Measurements from ENCODE around the gene CORIN. TPM values are rescaled to one million over a fixed set of nuclear protein-coding genes. Genes with fewer than 3 reads are reported as not detected.
A peak's percentile ranks its signal among the peaks of the same experiment; 100 is the strongest.

CORIN gene
- total RNA-seq, 1 experiment from 2014 or later, result 0.05 TPM

DNA sequence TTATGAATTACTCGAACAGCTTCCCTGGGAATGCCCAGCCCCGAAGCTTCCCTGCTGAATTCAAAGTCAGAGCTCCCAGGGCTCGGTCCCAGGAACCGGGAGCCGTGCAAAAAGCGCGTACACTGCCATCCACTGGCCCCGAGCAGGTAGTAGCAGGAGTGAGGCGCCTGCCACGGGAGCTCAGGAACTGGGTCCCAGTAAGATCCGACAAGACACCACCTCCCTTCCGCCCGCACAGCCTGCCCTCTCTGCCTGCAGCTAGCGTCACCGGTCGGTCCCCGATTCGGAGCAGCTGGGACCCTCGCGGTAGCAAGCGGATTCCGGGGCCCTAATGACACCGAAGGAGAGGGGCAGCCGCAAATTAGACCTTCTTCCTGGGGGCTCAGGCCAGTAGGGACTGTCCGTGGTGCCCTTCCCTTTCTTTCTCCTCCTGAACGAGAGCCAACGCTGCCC lies 1.2 kb downstream of the CORIN start:
- DNase-seq (ENCODE audit: low read depth), result peak; percentile 82

DNA sequence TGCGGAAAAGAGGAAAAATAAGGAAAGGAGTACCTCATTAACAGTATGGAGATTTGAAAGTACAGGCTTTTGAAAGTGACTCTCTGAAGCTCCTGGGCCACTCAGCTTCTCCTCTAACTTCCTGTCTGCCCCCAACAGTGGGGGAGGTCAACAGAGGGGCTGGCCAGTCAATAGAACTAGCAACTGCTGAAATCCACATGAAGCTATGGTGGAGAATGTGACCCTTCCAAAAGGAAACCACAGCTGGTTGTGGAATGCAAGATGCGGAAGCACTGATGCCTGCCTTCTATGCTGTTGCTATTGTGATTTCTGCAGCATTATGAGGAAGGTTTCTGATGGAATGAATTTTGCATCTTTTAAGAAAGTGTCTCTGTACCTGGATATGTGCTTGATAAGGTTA lies 2.4 kb downstream of the CORIN start:
- DNase-seq (ENCODE audit: low read depth), result no peak

DNA sequence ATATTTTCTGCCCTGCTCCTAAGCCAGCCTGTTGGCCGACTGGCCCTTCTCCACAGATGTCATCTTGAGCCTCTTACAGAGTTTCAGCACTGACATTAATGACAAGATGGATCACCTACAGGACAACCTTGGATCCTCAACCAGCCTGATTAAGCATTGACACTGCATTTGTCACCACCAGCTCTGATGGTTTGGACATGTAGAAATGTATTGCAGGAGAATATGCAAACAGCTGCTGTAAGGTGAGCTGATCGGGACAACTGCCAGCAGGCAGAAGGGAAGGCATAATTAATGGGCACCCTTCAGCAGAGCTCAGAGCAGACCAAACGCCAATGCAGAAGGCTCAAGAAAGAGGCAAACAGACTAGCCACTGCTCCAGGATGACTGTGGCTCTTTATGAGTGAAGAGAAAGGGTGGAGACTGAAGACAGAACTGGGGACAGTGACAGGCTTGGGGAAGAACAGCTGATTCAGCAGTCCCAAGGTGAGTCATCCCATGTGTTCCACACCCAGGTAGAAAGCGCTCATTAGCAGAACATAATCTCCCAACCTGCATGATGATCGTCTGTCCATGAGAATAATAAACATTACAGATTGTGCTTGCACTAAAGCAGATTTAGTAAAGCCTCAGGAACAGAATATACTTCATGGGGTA lies 6.7 kb downstream of the CORIN start:
- no peak for DNase-seq (ENCODE audit: low read depth)

DNA sequence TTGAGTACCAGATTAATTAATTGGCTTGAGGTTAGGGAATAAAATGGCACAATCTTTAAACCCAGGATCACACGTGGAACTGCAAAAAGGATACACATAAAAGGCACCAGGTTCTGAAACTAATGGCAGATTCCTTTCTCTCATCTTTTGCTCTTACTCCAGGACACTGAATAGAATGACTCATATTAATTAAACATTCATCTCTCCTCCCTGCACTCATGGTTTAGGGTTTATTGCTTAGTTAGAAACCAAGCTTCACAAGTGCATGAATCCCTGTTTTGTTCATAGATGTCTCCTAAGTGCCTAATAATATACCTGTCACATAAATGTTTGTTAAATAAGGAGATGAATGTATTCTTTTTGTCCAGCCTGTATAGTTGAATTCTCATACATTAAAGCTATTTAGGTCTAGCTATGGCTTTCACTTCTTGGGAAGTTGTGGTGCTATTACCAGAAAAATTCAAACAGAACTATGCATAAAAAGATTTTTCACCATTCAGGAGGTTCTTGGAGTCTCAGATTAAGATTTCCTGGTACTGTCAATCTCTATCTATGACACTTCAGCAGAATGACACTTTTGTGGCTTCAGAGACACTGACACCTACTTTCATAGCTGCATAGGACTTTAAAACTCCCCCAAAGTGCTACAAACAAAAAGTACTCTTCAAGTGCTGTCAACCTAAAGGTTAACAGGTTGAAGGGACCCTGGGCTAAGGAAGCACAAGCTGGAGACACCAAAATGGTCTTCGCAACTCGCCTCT lies 7.4 kb downstream of the CORIN start:
- DNase-seq (ENCODE audit: low read depth), result peak; percentile 24

DNA sequence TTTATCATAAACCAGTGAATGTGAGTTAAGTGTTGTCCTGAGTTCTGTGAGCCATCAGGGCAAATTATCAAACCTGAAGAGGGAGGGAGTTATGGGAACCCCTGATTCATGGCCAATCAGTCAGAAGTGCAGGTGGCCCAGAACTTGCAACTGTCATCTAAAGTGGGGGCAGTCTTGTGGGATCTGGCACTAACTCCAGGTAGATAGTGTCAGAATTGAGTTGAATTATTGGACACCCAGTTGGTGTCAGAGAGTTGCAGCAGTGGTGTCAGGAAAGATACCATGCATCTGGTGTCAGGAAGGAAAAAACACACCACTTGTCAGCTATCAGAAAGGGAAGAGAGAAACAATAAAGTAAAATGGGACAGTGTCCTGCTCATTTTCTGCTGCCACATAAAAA lies 8.4 kb downstream of the CORIN start:
- no peak for DNase-seq (ENCODE audit: low read depth)

DNA sequence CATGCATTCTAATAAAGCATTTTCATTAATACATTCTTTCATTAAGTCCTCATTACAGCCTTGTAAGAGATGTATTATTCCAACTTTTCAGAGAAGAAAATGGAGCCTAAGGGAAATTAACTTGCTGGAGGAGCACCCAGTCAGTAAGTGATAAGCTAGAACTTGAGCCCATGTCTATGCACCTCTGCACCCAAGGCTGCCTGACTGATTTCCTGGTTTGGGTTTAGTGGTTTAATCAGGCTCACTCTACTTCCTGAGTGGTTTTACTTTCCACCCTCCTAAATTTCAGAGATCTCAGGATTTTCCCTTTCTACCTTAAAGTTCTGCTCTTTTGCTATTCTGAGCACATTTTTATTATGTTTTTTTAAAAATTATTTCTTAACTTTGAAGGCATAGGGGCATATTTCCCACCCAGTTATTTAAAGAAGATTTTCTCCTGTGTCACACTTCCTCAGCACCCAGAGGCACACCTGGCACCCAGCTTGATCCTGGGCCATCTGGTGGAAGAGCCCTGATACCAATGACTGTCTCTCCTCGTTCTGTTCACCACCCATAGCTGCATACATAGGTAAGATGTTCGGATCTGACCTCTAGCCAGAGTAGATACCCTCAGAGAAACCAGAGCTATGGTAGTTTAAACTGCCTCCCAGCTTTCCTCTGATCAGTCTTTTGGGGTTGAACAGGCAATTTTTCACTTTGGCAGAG lies 10.4 kb downstream of the CORIN start:
- no peak for DNase-seq (ENCODE audit: low read depth)

DNA sequence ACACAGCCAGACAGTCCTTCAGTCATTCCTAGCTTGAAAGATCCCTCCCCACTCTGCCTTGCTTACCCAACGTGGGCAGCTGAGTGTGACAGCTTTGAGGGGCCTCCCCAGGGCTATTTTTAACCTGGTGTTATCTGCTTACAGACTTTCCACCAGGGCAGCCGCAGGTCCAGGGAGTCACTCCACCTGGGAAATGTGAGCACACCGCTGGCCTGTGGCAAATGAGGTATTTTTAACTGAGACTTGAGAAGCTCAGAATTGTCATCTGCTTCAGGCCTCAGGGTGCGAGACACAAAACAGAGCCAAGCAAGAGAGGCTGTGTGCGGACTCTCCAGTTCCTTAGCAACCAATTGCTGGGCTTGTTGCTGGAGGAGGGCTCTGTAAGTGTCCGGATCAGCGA lies 13.0 kb downstream of the CORIN start:
- DNase-seq (ENCODE audit: low read depth), result no peak

DNA sequence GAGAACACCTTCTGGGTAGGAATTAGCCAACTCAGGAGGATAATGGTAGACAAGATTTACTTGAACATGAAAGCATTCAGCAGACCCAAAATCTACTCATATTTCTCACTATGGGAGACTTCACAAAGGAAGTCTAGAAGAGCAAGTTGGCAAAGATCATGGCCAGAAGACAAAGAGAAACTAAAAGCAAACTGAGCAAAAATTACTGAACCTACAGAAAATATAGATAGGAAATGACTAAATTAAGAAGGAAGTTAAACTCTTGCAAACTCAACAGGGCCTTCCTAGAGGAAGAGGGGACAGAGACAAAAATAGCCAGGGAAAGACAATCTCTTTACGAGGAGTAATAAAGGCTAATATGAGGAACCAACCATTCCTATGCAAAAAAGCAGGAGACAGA lies 18.7 kb downstream of the CORIN start:
- no peak for DNase-seq (ENCODE audit: low read depth)

DNA sequence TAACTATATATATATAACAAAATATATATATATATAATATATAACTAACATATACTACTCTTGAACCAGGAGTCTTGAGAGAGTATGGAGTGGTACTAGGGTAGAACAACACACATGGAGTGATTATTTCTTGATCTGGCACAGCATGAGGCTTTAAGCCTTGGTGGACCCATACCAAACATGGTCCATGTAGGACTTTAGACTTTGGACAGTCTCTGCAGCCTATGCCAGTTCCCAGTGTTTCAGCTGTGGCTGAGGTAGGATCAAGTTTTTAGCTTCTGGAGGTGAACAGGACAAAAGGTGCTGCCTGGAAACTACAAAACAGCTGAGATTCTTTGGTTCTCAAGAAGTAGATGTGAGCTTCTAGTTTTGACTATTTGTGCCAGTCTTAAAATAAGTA lies 20.6 kb downstream of the CORIN start:
- no peak for DNase-seq (ENCODE audit: low read depth)

DNA sequence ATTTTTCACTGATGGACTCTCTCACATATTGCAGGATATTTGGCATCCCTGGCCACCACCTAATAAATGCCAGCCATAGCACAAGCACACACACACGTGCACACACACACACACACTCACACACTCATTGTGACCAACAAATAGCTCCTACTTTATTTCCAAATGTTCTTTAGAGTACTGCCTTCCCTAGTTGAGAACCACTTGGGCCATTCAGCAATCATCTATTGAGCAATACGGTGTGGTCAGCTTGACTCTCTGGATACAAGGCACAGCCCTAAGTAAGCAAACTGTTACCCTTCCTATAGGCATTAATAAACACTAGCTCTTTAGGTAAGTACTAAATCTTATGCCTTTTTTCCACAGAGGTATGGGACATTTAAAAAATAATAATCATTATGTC lies 21.1 kb downstream of the CORIN start:
- DNase-seq (ENCODE audit: low read depth), result no peak

DNA sequence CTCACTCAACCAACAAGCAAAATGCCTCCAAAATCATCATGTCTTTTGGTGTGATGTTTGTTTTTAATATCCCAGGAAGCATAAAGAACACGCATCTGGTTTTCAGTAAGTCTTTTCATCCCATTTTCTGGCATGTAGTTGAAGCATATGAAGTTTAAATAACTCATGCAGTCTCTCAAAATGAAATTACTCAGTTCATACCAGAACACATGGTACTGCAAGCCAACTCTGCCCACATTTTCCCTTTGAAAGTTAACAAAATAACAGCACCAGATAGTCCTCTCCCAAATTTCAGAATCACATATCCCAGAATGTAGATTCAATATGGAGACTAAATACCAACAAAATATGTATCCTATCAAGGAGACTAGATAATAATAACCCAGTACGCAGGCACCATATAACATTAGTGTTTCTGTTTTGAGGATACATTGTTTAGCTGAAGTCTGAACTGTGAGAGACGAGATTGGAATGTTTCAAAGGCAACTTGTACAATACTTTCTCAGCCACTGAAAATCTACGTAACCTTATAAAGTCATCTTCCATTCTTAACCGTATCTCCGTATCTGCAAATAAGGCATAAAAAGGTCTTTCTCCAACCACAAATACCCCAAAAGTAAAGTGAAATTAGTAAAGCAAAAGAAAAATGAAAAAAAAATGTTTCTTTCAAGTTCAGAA lies 23.1 kb downstream of the CORIN start:
- no peak for DNase-seq (ENCODE audit: low read depth)

DNA sequence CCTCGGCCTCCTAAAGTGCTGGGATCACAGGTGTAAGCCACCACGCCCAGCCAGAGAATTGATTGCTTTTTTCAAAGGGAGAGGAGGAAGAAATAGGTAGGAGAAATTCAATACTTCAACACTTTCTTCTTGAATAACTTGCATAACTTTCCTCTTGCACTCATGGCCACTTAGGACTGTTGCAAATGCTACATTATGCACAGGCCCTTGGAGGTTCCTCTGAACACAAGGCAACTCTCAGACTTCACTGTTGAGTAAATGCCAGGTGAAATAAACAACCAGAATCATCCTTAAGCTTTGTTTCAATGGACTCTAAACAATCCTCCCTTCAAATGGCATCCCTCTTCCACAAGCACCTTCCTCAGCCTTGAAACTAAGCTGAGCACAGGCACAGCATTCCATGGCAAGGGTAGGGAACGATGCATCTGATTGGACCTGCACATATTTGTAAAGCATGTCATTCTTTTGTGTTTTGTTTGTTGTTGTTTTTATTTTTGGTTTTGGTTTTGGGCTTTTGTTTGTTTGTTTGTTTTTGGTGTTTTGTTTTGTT lies 28.1 kb downstream of the CORIN start:
- DNase-seq (ENCODE audit: low read depth), result no peak

DNA sequence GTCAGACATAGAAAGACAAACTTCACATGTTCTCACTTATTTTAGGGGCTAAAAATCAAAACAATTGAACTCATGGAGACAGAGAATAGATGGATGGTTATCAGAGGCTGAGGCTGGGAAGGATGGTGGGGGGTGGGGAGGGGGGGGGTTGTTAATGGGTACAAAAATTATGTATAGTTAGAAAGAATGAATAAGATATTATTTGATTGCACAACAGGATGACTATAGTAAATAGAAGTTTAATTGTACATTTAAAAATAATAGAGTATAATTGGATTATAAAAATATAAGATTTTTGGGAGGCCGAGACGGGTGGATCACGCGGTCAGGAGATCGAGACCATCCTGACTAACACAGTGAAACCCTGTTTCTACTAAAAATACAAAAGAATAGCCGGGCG lies 33.3 kb downstream of the CORIN start:
- no peak for DNase-seq (ENCODE audit: low read depth)

DNA sequence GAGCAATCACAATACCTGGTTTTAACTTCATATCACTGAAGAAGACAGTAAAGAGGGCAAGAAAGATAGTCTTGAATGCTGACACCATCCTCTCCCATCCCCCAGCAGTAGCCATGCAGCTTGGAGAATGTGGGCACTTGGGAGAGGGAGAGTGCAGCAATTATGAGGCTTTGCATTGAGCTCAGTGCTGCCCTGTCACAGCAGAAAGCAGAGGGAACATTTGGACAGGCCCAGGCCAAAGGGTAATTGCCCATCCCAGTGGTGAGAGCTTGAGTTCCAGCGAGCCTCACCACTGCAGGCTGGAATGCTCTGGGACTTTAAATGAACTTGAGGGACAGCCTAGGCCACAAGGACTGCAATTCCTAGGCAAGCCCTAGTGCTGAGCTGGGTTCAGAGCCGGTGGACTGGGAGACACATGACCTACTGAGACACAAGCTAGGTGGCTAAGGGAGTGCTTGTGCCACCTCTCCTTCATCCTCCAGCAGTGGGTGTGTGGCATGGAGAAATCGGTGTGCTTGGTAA lies 36.3 kb downstream of the CORIN start:
- DNase-seq (ENCODE audit: low read depth), result no peak

DNA sequence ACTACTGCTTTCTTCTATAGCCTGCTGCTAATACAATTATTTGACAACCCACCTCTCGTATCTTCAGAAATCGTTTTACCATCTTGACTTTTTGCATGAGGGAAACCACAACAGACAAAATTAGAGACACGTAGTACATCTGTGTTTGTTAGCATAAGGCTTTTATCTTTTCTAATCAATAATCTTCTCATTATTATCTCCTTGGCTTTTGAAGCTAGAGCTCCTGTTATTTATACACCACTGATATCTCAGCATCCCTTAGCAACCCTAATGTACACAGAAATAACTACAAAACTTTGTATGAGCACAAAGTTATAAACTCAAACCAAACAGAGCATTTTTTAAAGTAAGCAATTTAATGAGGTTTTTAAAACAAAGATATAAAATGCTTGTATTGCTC lies 39.7 kb downstream of the CORIN start:
- no peak for DNase-seq (ENCODE audit: low read depth)

DNA sequence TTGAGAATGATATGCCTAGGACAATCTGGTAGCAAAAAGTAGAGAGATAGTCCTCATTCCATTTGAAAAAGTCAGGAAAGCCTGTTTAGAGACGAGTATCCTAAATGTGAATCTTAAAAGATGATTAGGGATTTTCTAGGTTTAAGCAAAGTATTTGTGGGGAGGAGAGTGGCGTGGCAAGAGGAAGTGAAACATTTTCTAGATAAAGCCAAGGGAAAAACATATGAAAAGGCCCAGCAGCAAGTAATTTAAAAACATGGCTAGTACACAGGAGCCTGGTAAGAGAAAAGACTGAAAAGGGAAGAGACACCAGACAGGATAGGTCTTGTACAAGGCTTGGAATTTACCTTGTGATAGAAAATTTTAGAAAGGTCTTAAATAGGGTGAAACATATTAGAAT lies 45.9 kb downstream of the CORIN start:
- DNase-seq (ENCODE audit: low read depth), result no peak

DNA sequence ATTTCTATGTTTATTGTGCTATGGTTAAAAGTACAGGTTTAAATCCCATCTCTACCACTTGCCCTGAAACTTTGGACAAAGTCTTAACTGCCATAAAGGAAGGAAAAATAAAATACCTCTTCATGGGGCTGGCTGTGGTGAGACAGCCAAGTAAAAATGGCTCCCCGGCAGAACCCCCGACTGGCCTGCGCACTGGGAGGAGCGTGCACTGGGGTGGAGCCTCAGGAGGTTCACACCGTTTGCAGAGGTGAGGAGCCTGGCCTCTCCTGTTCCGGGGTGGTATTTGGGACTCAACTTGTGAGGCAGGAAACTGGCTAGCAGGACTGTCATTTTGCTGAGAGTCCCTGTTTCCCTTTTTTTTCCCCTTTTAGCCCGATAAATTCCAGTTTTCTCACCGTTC lies 47.8 kb downstream of the CORIN start:
- no peak for DNase-seq (ENCODE audit: low read depth)

DNA sequence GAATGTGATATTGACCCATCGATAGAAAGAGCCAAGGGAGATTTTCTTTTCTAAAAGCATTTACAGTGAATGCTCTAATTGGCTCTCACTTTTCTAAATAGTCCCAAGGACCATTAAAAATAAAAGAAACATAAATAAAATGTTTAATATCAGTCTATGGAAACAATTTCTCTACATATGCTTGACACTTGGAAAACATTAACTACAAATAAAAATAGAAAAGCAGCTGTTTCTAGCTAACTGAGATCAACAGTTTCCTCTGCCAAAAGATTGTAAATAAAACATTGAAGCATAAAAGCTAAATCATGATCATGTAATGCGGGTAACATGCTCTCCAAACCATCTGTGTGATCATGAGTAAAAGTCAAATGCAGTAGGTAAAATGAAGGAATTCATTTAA lies 49.7 kb downstream of the CORIN start:
- no peak for DNase-seq (ENCODE audit: low read depth)

DNA sequence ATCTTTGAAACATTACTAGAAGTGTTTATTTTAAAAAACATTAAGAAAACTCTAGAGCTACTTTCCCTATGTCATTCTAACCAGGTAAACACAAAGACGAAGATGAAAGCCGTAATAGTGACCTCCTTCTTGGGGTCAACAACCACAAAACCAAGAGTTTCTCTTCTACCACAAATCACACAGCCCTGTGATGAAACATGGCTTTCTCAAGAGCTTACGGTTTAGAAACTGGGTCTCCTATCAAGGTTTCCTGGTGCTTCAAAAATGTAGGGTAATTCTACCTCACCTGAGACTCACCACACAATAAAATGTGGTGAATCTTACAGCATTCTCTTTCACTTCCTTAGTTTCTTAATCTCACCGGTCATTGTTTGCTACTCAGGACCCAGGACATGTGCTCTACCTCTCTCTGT lies 50.9 kb downstream of the CORIN start:
- peak; percentile 21 for DNase-seq (ENCODE audit: low read depth)

DNA sequence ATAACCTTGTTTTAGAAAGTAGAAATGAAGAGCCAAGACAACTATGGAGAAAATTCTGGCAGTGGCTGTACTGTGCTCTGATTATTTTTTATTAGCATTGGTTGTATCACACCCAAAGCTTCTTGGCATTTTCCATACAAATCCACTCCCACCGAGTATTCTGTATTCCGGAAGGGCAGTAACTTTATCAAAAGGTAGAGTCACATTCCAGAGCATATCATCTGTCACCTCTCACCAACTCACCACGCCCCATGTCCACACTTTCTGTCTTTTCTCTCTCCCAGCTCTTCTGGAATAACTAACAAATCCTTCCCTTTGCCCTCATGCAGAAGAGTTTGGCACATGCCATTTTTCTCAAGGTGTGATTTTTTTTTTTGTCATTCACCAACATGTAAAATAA lies 52.7 kb downstream of the CORIN start:
- DNase-seq (ENCODE audit: low read depth), result no peak

DNA sequence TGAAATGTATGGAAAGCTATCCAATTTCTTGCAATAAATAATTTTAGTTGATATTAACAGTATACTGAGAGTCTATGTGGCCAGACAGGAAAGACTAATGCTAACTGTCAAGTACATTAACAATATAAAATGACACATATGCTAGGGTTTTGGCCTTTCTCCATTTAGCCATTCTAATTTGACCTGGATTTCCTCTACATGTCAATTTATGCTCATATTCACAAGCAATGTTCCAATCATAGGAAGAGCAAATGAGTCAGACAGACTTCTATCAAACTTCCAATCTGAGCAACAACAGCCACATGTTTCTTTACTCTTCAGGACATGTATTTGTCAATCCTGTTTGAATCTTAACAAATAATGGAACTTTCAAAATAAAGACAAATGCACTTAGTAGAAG lies 53.6 kb downstream of the CORIN start:
- DNase-seq (ENCODE audit: low read depth), result no peak

DNA sequence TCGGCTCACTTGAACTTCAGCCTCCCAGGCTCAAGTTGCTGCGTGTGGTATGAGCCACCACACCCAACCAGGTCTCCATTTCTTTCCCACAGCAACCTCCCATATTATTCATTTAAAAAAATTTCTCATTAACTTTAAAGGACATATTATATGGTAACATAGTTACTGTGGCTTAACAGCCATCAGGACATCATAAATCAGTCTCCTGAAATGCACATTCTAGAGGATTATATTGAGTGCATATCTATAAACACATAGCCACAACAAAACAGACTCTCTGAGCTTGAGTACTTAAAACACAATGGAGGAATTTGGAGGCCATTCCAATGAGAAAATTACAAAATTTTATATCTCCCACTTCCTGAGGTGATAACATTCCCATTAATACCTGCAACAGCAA lies 61.5 kb downstream of the CORIN start:
- DNase-seq (ENCODE audit: low read depth), result peak; percentile 8
